CD4-positive, alpha-beta T cell treated with Interleukin-6 at 100 ng/mL for 8 hours (primary cell): ENCODE results near the gene FCER2.

ENCODE experiments used
- DNase-seq: peaks from one replicate; pipeline ENCODE4 v3.0.0-alpha.2; 2020; ENCODE audit warnings: mixed read lengths, low spot score

FCER2 gene

GRCh38 chr19:7732045-7732444 is 30.1 kb upstream of the FCER2 start, which contains the start of gene CLEC4G:
Gene CLEC4G, minus strand, starts transcription at chr19:7732110. Its CDS starts 8 bp downstream, at chr19:7732102.
- no peak for DNase-seq

GRCh38 chr19:7731615-7732014 is 29.7 kb upstream of the FCER2 start:
- DNase-seq = no peak

GRCh38 chr19:7731218-7731595 is 29.3 kb upstream of the FCER2 start:
- no peak for DNase-seq

GRCh38 chr19:7730286-7731217 is 28.6 kb upstream of the FCER2 start:
- DNase-seq = no peak

GRCh38 chr19:7729831-7730285 is 27.9 kb upstream of the FCER2 start:
- no peak for DNase-seq

- no peak for DNase-seq
These were observed 27.3 kb upstream of the FCER2 start for GRCh38 chr19:7729211-7729610.

DNA sequence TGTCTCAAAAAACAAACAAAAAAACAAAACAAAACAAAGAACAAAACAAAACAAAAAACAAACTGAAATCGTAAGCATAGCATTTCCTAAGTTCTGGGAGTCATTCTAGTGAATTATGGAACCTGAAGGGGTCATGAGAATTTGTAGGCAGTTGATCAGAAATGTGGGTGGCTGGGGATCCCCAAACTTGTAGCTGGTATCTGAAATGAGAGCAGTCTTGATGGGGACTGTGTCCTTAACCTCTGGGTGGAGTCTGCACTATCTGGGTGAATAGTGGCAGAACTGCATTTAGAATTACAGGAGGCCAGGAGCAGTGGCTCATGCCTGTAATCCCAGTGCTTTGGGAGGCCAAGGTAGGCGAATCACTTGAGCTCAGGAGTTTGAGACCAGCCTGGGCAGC is 23.9 kb upstream of the FCER2 start:
- no peak for DNase-seq

GRCh38 chr19:7722231-7722651 is 20.3 kb upstream of the FCER2 start:
- no peak for DNase-seq

GRCh38 chr19:7720351-7720750 is 18.4 kb upstream of the FCER2 start:
- DNase-seq = no peak

DNA sequence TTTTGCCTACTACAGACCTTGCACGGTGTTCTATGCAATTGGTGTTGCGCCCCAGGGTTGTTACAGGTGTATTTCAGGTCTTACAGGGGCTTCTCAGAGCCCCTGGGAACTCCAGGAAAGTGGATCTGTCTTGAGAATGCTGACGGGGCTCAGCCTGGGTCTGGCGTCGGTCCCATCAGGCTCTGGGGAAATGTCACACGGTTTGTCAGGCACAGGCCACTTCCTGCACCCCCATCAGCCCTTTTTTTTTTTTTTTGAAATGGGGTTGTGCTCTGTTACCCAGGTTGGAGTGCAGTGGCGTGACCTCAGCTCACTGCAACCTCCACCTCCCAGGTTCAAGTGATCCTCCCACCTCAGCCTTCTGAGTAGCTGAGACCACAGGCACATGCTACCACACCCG is 16.7 kb upstream of the FCER2 start:
- DNase-seq = no peak

GRCh38 chr19:7716762-7717161 is 14.8 kb upstream of the FCER2 start:
- no peak for DNase-seq

GRCh38 chr19:7715671-7716070 is 13.7 kb upstream of the FCER2 start:
- no peak for DNase-seq

DNA sequence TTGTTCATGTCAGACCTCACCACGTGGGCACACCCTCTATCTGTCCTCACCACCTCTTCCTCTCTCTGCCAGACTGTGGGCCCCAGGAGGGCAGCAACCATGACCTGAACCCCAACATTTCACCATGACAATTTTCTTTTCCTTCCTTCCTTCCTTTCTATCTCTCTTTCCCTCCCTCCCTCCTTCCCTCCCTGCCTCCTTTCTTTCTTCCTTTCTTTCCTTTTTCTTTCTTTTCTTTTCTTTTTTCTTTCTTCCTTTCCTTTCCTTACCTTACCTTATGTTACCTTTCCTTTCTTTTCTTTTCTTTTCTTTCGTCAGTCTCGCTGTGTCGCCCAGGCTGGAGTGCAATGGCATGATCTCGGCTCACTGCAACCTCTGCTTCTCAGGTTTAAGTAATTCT is 8.7 kb upstream of the FCER2 start:
- DNase-seq = no peak

DNA sequence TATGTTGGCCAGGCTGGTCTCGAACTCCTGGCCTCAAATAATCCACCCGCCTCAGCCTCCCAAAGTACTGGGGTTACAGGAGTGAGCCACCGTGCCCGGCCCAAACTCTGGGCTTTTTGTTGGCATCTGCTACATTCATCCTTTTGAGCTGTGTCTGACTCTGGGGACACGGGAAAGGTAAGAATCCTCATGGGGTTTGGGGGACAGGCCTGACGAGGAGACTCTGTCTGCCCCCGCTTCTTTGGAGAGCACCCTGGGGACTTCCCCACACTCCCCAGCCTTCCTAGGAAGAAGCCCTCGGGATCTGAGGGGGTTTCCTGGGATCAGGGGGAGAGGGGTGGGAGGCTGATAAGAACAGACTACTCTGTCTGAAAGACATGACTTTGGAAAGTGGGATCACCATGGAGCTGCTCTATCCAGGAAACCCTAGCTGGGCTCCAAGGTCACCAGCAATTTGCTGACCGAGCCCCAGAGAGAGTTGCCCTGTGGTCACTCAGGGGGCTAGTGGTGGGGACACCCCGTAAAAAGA is 8.1 kb upstream of the FCER2 start:
- no peak for DNase-seq

DNA sequence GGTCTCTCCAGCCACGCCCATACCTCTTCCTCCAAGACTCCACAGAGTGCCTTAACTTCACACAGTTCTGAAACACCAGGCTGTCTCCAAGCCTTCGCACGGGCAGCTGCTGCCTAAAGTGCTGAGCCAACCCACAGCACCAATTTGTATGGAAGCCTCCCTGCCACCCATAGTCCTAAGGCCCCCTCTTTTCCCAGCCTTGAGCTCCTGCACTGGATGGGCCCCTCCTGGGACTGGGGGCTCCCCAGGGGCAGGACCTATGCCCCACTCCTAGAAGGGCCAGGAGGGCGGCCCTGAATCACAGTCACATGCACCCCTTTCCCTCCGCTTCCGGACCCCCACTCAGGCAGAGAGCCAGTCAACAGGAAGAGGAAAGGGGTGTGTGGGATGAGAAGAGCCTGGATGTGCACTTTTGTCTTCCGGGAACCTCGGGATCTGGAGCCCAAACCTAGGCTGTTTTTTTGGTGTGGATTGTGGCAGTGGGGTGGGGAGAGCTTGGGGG is 5.1 kb upstream of the FCER2 start:
- DNase-seq = no peak

- no peak for DNase-seq
These were observed 4.4 kb upstream of the FCER2 start for GRCh38 chr19:7706188-7706954.

GRCh38 chr19:7705387-7706187 is 3.7 kb upstream of the FCER2 start:
- DNase-seq = peak; percentile 86

DNA sequence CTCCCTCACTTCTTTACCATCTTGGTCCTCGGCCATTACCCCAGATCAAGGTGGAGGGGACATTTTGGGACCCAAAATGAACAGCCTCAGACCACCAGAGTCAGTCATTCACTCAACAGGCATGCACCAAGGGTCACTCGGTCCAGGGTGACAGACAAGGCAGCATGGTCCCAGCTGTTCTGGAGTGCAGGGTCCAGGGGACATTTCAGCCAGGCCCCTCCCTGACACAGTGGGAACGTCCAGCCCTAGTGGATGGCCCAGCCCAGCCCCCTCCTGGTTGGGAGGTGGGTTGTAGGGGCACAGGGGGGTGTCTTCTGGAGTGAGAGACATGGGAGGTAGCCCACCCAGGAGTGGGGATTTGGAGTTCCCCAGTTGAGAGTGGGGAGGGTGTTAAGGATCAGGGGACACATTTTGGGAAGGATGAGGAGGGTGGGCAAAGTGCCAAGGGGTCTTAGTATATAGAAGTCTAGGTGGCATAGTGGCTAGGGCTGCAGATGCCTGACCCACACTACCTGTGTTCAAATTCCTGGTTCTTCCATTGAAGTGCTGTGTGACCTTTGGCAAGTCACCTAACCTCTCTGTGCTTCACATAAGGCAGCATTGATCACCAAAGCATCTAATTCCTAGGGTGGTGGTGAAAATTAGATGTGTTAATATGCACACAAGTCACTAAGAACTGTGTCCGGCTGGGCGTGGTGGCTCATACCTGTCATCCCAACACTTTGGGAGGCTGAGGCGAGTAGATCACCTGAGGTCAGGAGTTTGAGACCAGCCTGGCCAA is 2.5 kb upstream of the FCER2 start:
- DNase-seq = no peak

DNA sequence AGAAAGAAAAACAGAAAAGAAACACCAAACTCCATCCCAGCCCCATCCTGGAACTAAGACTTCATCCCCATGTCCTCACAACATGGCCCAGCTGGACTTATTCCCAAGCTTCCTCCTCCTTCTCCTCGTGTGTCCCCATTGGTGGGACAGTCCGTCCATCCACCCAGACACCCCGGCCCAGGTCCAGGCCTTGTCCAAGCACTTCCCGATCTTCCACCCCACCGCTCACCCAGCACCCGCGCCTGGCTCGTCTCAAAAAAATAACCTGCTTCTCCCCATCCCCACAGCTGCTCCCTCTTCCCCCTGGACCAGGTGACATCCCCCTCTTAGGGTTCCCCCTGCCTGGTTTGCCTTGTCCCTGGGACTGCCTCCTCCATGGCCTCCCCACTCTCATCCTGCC is 1.4 kb upstream of the FCER2 start:
- DNase-seq = no peak

DNA sequence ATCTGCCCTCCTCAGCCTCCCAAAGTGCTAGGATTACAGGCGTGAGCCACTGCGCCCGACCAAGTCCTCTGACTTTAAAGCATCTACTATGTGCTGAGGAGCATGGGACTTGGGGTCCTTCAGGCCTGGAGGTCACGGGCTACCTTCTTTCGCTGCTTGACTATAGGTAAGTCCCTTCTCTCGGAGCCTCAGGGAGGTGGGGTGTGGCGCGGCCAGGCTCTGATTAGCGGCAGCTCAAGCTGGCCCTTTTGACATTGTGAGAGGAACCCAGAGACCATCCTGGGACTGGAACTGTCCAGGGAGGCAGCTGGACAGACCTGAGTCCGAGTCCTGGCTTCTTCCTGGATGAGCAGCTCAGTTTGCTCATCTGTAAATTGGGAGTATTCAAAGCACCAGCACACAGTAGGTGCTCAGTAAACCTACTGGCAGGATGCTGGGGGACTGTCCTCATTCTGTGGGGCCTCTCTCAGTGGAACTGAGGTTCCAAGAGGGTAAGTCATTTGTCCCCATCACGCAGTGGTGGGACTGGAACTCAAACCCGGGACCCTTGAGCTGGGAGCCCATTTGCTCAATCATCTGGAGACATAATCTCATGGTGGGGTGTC is 780 bp downstream of the FCER2 start:
- DNase-seq = no peak
